Caco-2 (cell line): ENCODE data around the gene EEF1AKMT4. TPM values are rescaled to one million over a fixed set of nuclear protein-coding genes. Genes with fewer than 3 reads are reported as not detected.

ENCODE experiments used
- BruUV-seq: library from RNA; stranded (reverse); fragments of 400-500 nt; replicated peaks from 2 replicates; lab custom pipeline; 2021; lab: Mats Ljungman, UMichigan
- CTCF ChIA-PET: fragments of 300-600 bp; sonication (Branson Sonifier 250); formaldehyde crosslinking; loops from one replicate; lab custom pipeline; 2022; ENCODE audit warnings: antibody characterized with exemption; lab: Charles Lee
- POLR2A ChIA-PET: fragments of 300-600 bp; sonication (Branson Sonifier 250); formaldehyde crosslinking; loops from one replicate; lab custom pipeline; 2022; ENCODE audit warnings: antibody characterized with exemption; lab: Charles Lee
- DNase-seq, 2 experiments: peaks; one replicate each; pipeline versions ENCODE4 v3.0.0 to v3.0.0-alpha.2; 2020 to 2022
- H3K27me3 ChIP-seq: replicated peaks from 2 replicates; pipeline ENCODE4 v1.6.0; 2011; ENCODE audit warnings: low read length; ENCODE audit not compliant: control insufficient read depth, insufficient read depth
- H3K36me3 ChIP-seq: 2 replicates; pipeline ENCODE4 v1.5.1; 2011; ENCODE audit warnings: low read length; ENCODE audit not compliant: control insufficient read depth, insufficient read depth
- H3K4me1 ChIP-seq: fragments of 250-450 bp; sonication (Bioruptor Pico); 2 replicates; pipeline ENCODE4 v1.5.1; 2020; ENCODE audit warnings: mild to moderate bottlenecking
- H3K4me3 ChIP-seq: 2 replicates; pipeline ENCODE4 v1.5.1; 2011; ENCODE audit warnings: low read depth, mild to moderate bottlenecking, control low read depth, low read length
- H3K9me3 ChIP-seq: fragments of 250-450 bp; sonication (Bioruptor Pico); 2 replicates; pipeline ENCODE4 v1.5.1; 2020; ENCODE audit warnings: mild to moderate bottlenecking, moderate library complexity
- H3K27ac Mint-ChIP-seq: one replicate; pipeline ENCODE4 v1.8.0; 2022; ENCODE audit warnings: mixed read lengths; ENCODE audit not compliant: unreplicated experiment
- H3K27me3 Mint-ChIP-seq: one replicate; pipeline ENCODE4 v1.8.0; 2022; ENCODE audit warnings: mixed read lengths; ENCODE audit not compliant: insufficient read depth, unreplicated experiment
- H3K36me3 Mint-ChIP-seq: one replicate; pipeline ENCODE4 v1.8.0; 2022; ENCODE audit warnings: mild to moderate bottlenecking, mixed read lengths; ENCODE audit not compliant: insufficient read depth, unreplicated experiment
- H3K4me1 Mint-ChIP-seq: one replicate; pipeline ENCODE4 v1.8.0; 2022; ENCODE audit warnings: low read depth, mixed read lengths; ENCODE audit not compliant: unreplicated experiment
- H3K4me3 Mint-ChIP-seq: one replicate; pipeline ENCODE4 v1.8.0; 2022; ENCODE audit warnings: mild to moderate bottlenecking, moderate library complexity, mixed read lengths; ENCODE audit not compliant: unreplicated experiment
- H3K9me3 Mint-ChIP-seq: one replicate; pipeline ENCODE4 v1.8.0; 2022; ENCODE audit warnings: mixed read lengths; ENCODE audit not compliant: unreplicated experiment
- CTCF ChIP-seq, 2 experiments: fragments of 200-600 bp in 1 of 2; IDR thresholded peaks; 1 replicate in 1 of 2; 2 replicates in 1 of 2; pipeline versions ENCODE4 v1.5.1 to v1.8.0; 2011 to 2022; ENCODE audit warnings: antibody characterized with exemption in 1 of 2, control low read depth in 1 of 2, inconsistent platforms in 1 of 2, low read depth in 1 of 2, low read length in 1 of 2, mild to moderate bottlenecking in 1 of 2, moderate library complexity in 1 of 2; ENCODE audit not compliant: insufficient read depth in 1 of 2, severe bottlenecking in 1 of 2, unreplicated experiment in 1 of 2
- intact Hi-C: fragments of 100-400 bp; cut with micrococcal nuclease; formaldehyde crosslinking; loops from one replicate; pipeline ENCODE4 v1.10.0; 2022; ENCODE audit not compliant: unreplicated experiment
- total RNA-seq: library from RNA; stranded (reverse); gene quantifications from 2 replicates; pipeline ENCODE4 v1.2.3, GENCODE V29; 2022

EEF1AKMT4 gene
- total RNA-seq, 1 experiment from 2014 or later = 13.1 TPM

- no TSS peak for BruUV-seq
- H3K27me3 Mint-ChIP-seq = peaks cover 1% of the 10 kb centered on the region
- no peak for TF ChIP-seq CTCF (IDR thresholded peaks at IDR 0.05; ENCODE audit: insufficient read depth in 1 of 2, low read depth in 1 of 2, low read length in 1 of 2, severe bottlenecking in 1 of 2, unreplicated experiment in 1 of 2)
- no peaks in the 10 kb centered on the region for H3K9me3 Mint-ChIP-seq
- H3K4me3 Mint-ChIP-seq = no peak overlapping the region
- ChIA-PET CTCF (no interaction called here), POLR2A (no interaction called here)
- Histone ChIP-seq H3K27me3 (no peaks in the 10 kb centered on the region), H3K4me3 (no peak overlapping the region), H3K9me3 (no peaks in the 10 kb centered on the region), H3K4me1 (no peaks in the 10 kb centered on the region), H3K36me3 (no peaks in the 10 kb centered on the region)
- intact Hi-C loops = no loop called here
- no peak for DNase-seq
- H3K4me1 Mint-ChIP-seq = no peaks in the 10 kb centered on the region
- H3K27ac Mint-ChIP-seq = no peak overlapping the region
- H3K36me3 Mint-ChIP-seq = no peaks in the 10 kb centered on the region
These were observed 41.7 kb downstream of the EEF1AKMT4 start for GRCh38 chr3:184291044-184291737.

- H3K4me1 ChIP-seq = no peaks in the 10 kb centered on the region
- H3K27me3 ChIP-seq = no peaks in the 10 kb centered on the region
- intact Hi-C loops = no loop called here
- Mint-ChIP-seq H3K27ac (no peak overlapping the region), H3K27me3 (no peaks in the 10 kb centered on the region), H3K36me3 (no peaks in the 10 kb centered on the region), H3K9me3 (no peaks in the 10 kb centered on the region), H3K4me3 (no peak overlapping the region), H3K4me1 (no peaks in the 10 kb centered on the region)
- DNase-seq = no peak
- no peaks in the 10 kb centered on the region for H3K9me3 ChIP-seq
- POLR2A ChIA-PET = no interaction called here
- no peak for TF ChIP-seq CTCF (IDR thresholded peaks at IDR 0.05; ENCODE audit: insufficient read depth in 1 of 2, low read depth in 1 of 2, low read length in 1 of 2, severe bottlenecking in 1 of 2, unreplicated experiment in 1 of 2)
- H3K4me3 ChIP-seq = no peak overlapping the region
- no peaks in the 10 kb centered on the region for H3K36me3 ChIP-seq
- CTCF ChIA-PET = no interaction called here
- no TSS peak for BruUV-seq
These were observed 42.4 kb downstream of the EEF1AKMT4 start for GRCh38 chr3:184291738-184292445.

GRCh38 chr3:184295771-184296170 lies 46.3 kb downstream of the EEF1AKMT4 start:
- H3K9me3 Mint-ChIP-seq = no peaks in the 10 kb centered on the region
- H3K4me3 Mint-ChIP-seq = no peak overlapping the region
- no TSS peak for BruUV-seq
- H3K4me1 Mint-ChIP-seq = no peaks in the 10 kb centered on the region
- POLR2A ChIA-PET = no interaction called here
- intact Hi-C loops = no loop called here
- Histone ChIP-seq H3K36me3 (no peaks in the 10 kb centered on the region), H3K27me3 (no peaks in the 10 kb centered on the region), H3K9me3 (no peaks in the 10 kb centered on the region), H3K4me3 (no peak overlapping the region), H3K4me1 (peaks cover 6% of the 10 kb centered on the region; the same call in 1 of the 2 replicates)
- no peaks in the 10 kb centered on the region for H3K27me3 Mint-ChIP-seq
- DNase-seq = no peak
- no peak for TF ChIP-seq CTCF (IDR thresholded peaks at IDR 0.05; ENCODE audit: insufficient read depth in 1 of 2, low read depth in 1 of 2, low read length in 1 of 2, severe bottlenecking in 1 of 2, unreplicated experiment in 1 of 2)
- H3K27ac Mint-ChIP-seq = no peak overlapping the region
- CTCF ChIA-PET = interaction anchor here (1.1 kb wide), 1 partner anchor 50 kb away, joined by 3 read pairs; no protein-coding TSS in a partner anchor
- peaks cover 23% of the 10 kb centered on the region for H3K36me3 Mint-ChIP-seq
